GM19240 (cell line): ENCODE results near the gene ARSI.

Experiments used
- DNase-seq: peaks from one replicate; pipeline ENCODE4 v3.0.0; 2011; ENCODE audit warnings: low spot score; ENCODE audit not compliant: insufficient read length

Gene ARSI

GRCh38 chr5:150270541-150271295 lies 32.0 kb downstream of the ARSI start:
- no peak for DNase-seq

DNA sequence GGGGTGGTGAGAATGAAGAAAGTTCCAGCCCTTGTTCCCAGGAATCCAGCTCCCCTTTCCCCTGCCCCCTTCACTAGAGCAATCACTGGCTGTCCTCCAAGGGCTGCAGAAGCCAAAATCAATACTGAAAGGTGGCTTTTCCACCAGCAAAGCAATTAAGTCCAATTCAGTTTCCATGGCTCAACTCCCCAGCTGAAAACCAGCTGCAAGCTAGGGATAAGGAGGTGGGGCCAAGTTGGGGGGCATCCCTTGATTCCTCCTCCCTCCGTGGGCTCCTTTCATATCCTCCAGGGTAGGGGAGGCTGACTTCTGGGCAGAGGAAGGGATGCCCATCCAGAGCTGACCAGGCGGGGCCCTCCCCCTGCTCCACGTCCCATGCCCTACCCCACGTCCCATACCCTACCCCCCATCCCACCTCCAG lies 35.8 kb downstream of the ARSI start:
- DNase-seq: no peak

DNA sequence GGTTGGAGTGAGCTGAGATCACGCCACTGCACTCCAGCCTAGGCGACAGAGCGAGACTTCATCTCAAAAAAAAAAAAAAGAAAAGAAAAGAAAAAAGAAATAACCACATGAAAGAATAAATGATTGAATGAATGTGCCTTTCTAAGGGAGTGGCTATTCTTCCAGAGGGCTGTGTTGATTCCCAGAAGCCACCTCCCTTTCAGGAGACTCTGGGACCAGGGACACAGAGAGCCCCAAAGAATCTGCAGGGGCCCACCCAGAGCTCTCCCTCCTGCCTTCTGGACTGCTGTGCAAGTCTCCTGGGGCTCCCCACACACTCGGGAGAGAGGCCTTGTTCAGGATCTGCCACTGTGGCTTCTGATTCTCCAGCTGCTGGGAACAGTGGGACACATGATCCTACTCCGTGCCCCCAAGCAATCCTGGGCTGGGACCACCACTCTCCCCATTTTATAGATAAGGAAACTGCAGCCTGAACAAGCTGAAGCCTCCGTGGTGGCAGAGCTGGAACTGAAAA lies 36.8 kb downstream of the ARSI start:
- DNase-seq: no peak

- DNase-seq: no peak
Measured at GRCh38 chr5:150264667-150265603, 37.8 kb downstream of the ARSI start.

GRCh38 chr5:150263801-150264621 lies 38.7 kb downstream of the ARSI start:
- no peak for DNase-seq

DNA sequence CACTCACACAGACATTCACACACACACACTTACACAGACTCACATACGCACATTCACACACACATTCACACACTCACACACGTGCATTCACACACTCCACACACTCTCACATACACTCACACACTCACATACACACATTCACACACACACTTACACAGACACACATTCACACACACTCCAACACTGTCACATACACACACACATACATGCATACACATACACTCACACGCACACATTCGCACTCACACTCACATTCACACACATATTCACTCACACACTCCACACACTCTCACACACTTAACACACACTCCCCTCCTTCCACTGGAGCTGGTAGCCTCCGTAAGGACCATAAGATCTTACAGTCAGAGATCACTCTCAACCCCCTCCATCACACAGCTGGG lies 39.3 kb downstream of the ARSI start:
- no peak for DNase-seq

DNA sequence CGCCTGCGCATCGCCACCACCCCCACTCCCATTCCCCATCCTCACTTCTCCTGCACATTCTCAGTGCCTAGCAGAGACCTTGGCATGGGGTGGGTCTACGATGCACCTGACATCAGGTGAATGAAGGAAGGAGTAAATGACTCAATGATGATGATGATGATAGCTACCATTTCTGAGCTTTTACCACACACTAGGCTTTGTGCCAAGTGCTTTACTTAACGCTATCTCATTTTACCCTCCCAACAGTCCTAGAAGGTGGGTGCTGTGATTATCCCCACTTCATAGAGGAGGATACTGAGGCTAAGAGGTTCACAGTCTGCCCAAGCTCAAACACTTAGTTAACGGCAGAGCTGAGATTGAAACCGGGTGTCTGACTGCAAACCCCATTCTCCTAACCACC lies 40.2 kb downstream of the ARSI start:
- DNase-seq: no peak

DNA sequence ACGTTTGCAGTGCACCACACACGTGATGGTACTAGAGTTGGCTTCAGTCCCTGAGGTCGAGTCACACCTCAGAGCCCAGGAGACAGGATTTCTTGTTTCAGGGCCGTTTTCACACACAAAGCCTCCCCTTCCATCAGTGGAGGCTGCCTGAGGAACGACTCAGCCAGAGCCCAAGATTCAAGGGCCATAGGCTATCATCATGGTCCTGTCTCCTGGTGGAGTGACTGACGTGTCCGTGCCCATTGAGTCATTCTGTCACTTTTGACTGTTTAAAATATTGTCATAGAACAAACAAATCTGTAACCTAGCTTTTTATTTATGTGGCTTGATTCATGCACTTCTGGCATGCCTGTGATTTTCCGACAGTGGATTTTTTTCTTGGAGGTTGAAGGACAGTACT lies 41.5 kb downstream of the ARSI start:
- no peak for DNase-seq

- DNase-seq: no peak
Measured at GRCh38 chr5:150258130-150258529, 44.6 kb downstream of the ARSI start.

- DNase-seq: no peak
Measured at GRCh38 chr5:150257424-150257823, 45.3 kb downstream of the ARSI start.

DNA sequence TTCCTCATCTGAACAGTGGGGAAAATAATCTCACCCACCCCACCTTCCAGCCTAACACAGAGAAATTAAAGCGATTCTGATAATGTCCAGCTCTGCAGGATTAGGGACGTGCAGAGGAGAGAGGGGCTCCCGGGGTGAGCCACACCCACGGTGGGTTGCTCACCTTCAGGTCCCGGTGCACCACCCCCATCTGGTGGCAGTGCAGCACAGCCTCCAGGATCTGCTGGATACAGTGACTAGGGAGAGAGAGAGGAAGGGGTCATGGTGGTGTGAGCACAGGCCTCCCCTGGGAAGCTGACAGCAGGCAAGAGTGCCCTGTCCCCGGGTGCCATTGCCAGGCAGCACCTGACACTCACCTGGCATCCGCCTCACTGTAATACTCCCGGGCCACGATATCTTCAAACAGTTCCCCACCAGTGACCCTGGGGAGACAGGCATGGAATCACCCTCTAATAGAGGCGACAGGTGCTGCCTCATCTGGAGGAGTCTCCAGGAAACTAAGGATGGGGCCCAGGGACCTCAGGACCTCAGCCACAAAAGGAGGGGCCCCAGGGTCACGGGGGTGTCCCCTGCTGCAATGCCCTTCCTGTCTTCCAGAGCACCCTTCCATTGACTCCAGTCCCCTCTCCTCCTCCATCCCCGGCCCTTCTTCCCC lies 46.2 kb downstream of the ARSI start:
- no peak for DNase-seq

- no peak for DNase-seq
Measured at GRCh38 chr5:150255659-150256409, 46.9 kb downstream of the ARSI start.

- no peak for DNase-seq
Measured at GRCh38 chr5:150254774-150255173, 47.9 kb downstream of the ARSI start.

DNA sequence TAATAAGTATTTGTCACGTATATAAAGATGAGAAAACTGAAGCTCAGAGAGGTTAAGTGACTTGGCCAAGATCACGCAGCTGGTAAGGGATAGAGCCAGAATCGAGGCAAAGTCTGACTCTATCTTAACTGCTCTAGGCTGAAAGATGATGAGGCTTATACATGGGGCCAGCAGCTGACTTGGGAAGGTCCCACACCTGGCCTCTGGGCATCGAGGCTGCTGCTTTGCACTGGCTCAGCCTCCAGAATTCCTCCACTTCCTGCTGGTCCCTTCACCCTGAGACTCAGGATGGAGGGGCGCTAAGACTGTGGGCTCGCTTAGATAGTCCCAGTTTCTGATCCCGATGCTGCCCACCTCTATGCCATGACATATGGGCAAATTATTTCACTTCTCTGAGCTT lies 48.3 kb downstream of the ARSI start:
- no peak for DNase-seq

GRCh38 chr5:150253416-150254208 lies 49.1 kb downstream of the ARSI start:
- DNase-seq: no peak

GRCh38 chr5:150252489-150252888 lies 50.2 kb downstream of the ARSI start:
- DNase-seq: no peak

GRCh38 chr5:150251504-150251903 lies 51.2 kb downstream of the ARSI start:
- no peak for DNase-seq

DNA sequence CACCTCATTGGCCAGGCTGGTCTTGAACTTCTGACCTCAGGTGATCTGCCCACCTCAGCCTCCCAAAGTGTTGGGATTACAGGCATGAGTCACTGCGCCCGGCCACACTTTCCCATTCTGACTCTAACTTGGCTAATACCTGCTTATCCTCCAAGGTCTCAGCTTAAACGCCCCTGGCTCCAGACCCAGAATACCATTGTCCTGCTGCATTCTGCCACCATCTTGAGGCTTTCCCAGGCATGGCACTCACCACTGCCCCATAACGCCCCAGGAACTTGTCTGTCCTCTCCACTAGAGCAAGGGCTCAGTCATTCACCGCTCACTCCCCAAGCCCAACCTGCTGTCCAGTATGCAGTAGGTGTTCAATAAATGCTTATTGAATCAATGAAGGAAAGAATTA lies 53.0 kb downstream of the ARSI start:
- DNase-seq: no peak

DNA sequence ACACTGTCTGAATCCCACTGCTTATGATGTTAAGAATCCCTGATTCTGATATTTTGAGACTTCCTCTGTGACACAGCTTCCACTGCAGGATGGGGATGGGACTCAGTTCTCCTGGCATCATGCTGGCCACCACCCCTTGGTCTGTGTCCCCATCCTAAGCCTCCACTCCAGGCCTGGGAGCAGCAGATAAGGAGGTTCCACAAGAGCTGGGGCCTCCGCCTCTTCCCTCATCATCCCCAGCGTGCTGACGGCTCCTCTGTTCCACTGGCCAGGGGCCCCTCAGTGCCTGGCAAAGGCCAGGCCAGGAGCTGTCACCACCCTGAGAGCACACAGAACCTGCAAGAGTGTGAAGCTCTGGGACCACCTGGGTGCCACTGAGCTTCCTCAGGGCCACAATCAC lies 53.8 kb downstream of the ARSI start:
- no peak for DNase-seq
